GM12801 (cell line): ENCODE data around the gene KRT222.

ENCODE experiments used
- CTCF ChIP-seq: IDR thresholded peaks from one replicate; pipeline ENCODE4 v1.5.1; 2011; ENCODE audit warnings: control low read depth; ENCODE audit not compliant: insufficient read length; ENCODE audit errors: extremely low read depth

The KRT222 gene

GRCh38 chr17:40663252-40663651, 1.7 kb downstream of the KRT222 start:
- TF ChIP-seq CTCF = no peak

- no peak for TF ChIP-seq CTCF
Observed at GRCh38 chr17:40659911-40660310, 5.1 kb downstream of the KRT222 start.

- no peak for TF ChIP-seq CTCF
Observed at GRCh38 chr17:40658396-40658795, 6.6 kb downstream of the KRT222 start.

GRCh38 chr17:40651939-40652338, 13.0 kb downstream of the KRT222 start:
- no peak for TF ChIP-seq CTCF

- TF ChIP-seq CTCF = no peak
Observed at GRCh38 chr17:40648384-40648968, 16.5 kb downstream of the KRT222 start.

GRCh38 chr17:40647624-40648383, 17.2 kb downstream of the KRT222 start, which contains the start of gene SMARCE1:
Gene SMARCE1, minus strand, starts transcription at chr17:40647818. Its CDS starts 2,016 bp downstream, at chr17:40645802.
- TF ChIP-seq CTCF = no peak

GRCh38 chr17:40646791-40647623, 18.0 kb downstream of the KRT222 start:
- no peak for TF ChIP-seq CTCF
